Lung (tissue), 12 donors: ENCODE data around the gene HYAL2. TPM values are rescaled to one million over a fixed set of nuclear protein-coding genes. Genes with fewer than 3 reads are reported as not detected.

Experiments used
- ATAC-seq: fragments of 200-7000 bp; cut with Tn5 transposase; one replicate; pipeline ENCODE4 v1.9.1; 2020; ENCODE audit warnings: moderate number of reproducible peaks; ENCODE audit not compliant: insufficient read depth, low FRiP score
- DNase-seq, 3 donors: peaks; one replicate each; pipeline ENCODE4 v3.0.0-alpha.2; 2013 to 2017
- H3K27ac ChIP-seq, 2 donors: one replicate each; pipeline ENCODE4 v1.5.1; 2013; ENCODE audit warnings: mild to moderate bottlenecking in 2 of 2, moderate library complexity in 2 of 2, control low read depth in 1 of 2, inconsistent platforms in 1 of 2, low read depth in 1 of 2, low read length in 1 of 2
- H3K27me3 ChIP-seq, 3 donors: one replicate each; pipeline ENCODE4 v1.5.1; 2013; ENCODE audit warnings: low read length in 2 of 3; ENCODE audit not compliant: control insufficient read depth in 3 of 3, insufficient read depth in 3 of 3
- H3K36me3 ChIP-seq, 4 donors: one replicate each; pipeline ENCODE4 v1.5.1; 2013; ENCODE audit warnings: low read length in 4 of 4, mild to moderate bottlenecking in 1 of 4, moderate library complexity in 1 of 4; ENCODE audit not compliant: control insufficient read depth in 4 of 4, insufficient read depth in 4 of 4
- H3K4me1 ChIP-seq, 5 donors: one replicate each; pipeline ENCODE4 v1.5.1; 2013; ENCODE audit warnings: low read length in 5 of 5, mild to moderate bottlenecking in 2 of 5, moderate library complexity in 1 of 5; ENCODE audit not compliant: control insufficient read depth in 5 of 5, insufficient read depth in 5 of 5
- H3K4me3 ChIP-seq: one replicate; pipeline ENCODE4 v1.5.1; 2013; ENCODE audit warnings: mild to moderate bottlenecking, control low read depth, moderate library complexity
- H3K9ac ChIP-seq, 2 donors: one replicate each; pipeline ENCODE4 v1.5.1; 2013; ENCODE audit warnings: low read length in 2 of 2, control low read depth in 1 of 2; ENCODE audit not compliant: insufficient read depth in 1 of 2
- H3K9me3 ChIP-seq, 4 donors: one replicate each; pipeline ENCODE4 v1.5.1; 2013; ENCODE audit warnings: low read length in 3 of 4, mild to moderate bottlenecking in 1 of 4, moderate library complexity in 1 of 4; ENCODE audit not compliant: control insufficient read depth in 4 of 4, insufficient read depth in 3 of 4
- CTCF ChIP-seq: IDR thresholded peaks from 2 replicates; pipeline ENCODE4 v1.5.1; 2012; ENCODE audit warnings: mild to moderate bottlenecking; ENCODE audit errors: control extremely low read depth, extremely low read depth
- WGBS, 2 donors: extraction: QIAGEN DNeasy Blood & Tissue Kit; methylation state at CpG; one replicate each; pipeline ENCODE4 v1.1.7; 2013; 5-methylcytosine and 5-hydroxymethylcytosine counted together
- polyA plus RNA-seq, 2 donors: library from polyadenylated mRNA; stranded (reverse); fragments of 200-250 nt; gene quantifications; one replicate each; pipeline ENCODE4 v1.2.1, GENCODE V29; 2013
- total RNA-seq, 2 donors: library from RNA; depleted of rRNA in 1 of 2; stranded (reverse); fragments of >200 nt in 1 of 2; gene quantifications; one replicate each; pipeline ENCODE4 v1.2.1, GENCODE V29; 2014 to 2021
- donor health status: control.
- donor health status: control.
- donor health status: Bipolar disorder and iron deficiency.
- donor health status: healthy.
- donor health status: DM: yes; HTN: yes; CAD: no.

HYAL2 gene
- total and polyA plus RNA-seq, 4 donors, result 94.3 to 218 (median 201) TPM

- 71 to 92% methylated on average over 16 of the region's 16 CpGs for WGBS, 2 donors
- DNase-seq, result no peak
- H3K4me3 ChIP-seq, result peak overlapping the region; percentile 89
- H3K9ac ChIP-seq, result peak overlapping the region in 1 of 2 donors; percentile 34
- H3K4me1 ChIP-seq, result peaks cover 0 to 52% (median 13%) of the 10 kb centered on the region in 5 donors
- peaks cover 0 to 21% (median 16%) of the 10 kb centered on the region in 4 donors for H3K36me3 ChIP-seq
- no peaks in the 10 kb centered on the region for H3K27me3 ChIP-seq
- TF ChIP-seq CTCF, result no peak
- no peak for ATAC-seq
- no peaks in the 10 kb centered on the region for H3K9me3 ChIP-seq
- peak overlapping the region in 1 of 2 donors; percentile 77 for H3K27ac ChIP-seq
Observed at GRCh38 chr3:50319181-50319893, 3.2 kb downstream of the HYAL2 start.

GRCh38 chr3:50318615-50319014 is 3.9 kb downstream of the HYAL2 start:
- no peak for TF ChIP-seq CTCF
- peak overlapping the region; percentile 89 for H3K4me3 ChIP-seq
- H3K9ac ChIP-seq, result peak overlapping the region in 1 of 2 donors; percentile 34
- no peaks in the 10 kb centered on the region for H3K27me3 ChIP-seq
- ATAC-seq (no peak), DNase-seq (no peak)
- H3K27ac ChIP-seq, result peak overlapping the region in 1 of 2 donors; percentile 77
- peaks cover 0 to 54% (median 13%) of the 10 kb centered on the region in 5 donors for H3K4me1 ChIP-seq
- H3K9me3 ChIP-seq, result no peaks in the 10 kb centered on the region
- 50 to 59% methylated on average over 10 of the region's 10 CpGs for WGBS, 2 donors
- H3K36me3 ChIP-seq, result peaks cover 0 to 21% (median 16%) of the 10 kb centered on the region in 4 donors

- Histone ChIP-seq H3K4me3 (peak overlapping the region; percentile 89), H3K27ac (peak overlapping the region in 1 of 2 donors; percentile 77), H3K27me3 (no peaks in the 10 kb centered on the region), H3K9me3 (no peaks in the 10 kb centered on the region), H3K9ac (no peak overlapping the region), H3K4me1 (peaks cover 0 to 54% (median 13%) of the 10 kb centered on the region in 5 donors), H3K36me3 (peaks cover 0 to 21% (median 16%) of the 10 kb centered on the region in 4 donors)
- no peak for TF ChIP-seq CTCF
- 75 to 81% methylated on average over 11 of the region's 11 CpGs for WGBS, 2 donors
- ATAC-seq (no peak), DNase-seq (no peak)
Observed at GRCh38 chr3:50318163-50318562, 4.4 kb downstream of the HYAL2 start.
